CD4-positive, alpha-beta T cell treated with Interferon gamma for 1 hour (primary cell): ENCODE data around the gene DFFA.
"Not testable (repeated sequence)": the region's sequence is repeated elsewhere in the genome, so short reads cannot be mapped to it uniquely, and the experiment has no call there.

Source experiments
- DNase-seq: peaks from one replicate; pipeline ENCODE4 v3.0.0-alpha.2; 2020

Gene DFFA

DNA sequence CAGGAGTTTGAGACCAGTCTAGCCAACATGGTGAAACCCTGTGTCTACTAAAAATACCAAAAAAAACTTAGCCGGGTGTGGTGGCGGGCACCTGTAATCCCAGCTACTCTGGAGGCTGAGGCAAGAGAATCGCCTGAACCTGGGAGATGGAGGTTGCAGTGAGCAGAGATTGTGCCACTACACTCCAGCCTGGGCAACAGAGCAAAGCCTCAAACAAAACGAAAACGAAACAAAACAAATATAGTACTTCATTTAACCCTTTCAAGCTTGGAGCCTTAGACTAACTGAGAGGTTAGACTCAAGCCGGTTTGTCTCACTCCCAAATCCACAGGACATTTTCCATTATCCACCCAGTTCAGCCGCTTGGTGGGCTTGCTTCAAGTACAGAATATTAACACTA lies 14.9 kb downstream of the DFFA start:
- not testable (repeated sequence) for DNase-seq

DNA sequence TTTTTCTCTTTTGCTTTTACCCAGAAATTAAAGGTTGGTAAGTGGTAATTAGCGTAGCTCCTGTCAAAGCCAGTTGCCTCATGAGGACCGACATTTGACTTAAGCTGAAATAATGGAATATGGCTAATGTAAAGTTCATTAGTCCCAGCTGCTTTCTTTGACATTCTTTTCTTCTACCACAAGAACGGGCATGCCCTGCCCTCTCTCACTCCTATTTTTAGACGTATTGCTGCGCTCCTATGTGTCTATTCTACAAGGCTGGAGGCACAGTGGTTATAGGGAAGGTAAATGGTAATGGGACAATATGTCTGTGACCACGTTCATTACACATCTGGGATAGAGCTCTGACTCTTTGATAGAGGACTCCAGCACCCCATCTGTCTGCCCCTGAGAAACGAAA lies 15.7 kb downstream of the DFFA start:
- DNase-seq = no peak

DNA sequence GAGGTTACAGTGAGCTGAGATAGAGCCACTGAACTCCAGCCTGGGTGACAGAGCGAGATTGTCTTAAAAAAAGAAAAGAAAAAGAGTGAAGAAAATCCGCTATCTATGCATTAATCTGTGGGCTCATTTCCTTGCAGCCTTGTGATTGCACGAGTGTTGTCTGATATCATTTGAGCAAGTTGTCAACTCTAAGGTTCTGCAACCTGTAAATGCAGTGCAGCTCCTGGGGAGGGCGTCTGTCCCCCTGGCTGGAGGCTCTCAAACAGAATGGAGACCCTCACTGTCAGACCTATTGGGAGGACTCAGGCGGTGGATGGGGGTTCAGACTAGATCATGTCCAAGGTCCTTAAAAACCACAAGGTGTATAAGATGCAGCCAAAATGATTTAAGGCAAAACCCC lies 16.3 kb downstream of the DFFA start:
- DNase-seq = no peak

DNA sequence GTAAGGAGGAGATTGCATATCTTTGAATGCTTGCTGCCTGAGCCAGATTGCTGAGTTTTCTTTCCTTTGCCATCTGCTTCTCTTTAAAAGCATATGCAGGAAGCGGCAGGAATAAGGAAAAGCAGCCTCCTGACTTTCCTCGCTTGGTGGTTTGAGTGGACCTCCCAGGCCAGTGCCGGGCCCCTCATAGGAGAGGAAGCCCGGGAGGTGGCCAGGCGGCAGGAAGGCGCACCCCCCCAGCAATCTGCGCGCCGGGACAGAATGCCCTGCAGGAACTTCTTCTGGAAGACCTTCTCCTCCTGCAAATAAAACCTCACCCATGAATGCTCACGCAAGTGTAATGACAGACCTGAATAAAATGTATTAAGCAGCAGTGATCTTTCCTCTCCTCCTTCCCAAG lies 21.0 kb downstream of the DFFA start:
- DNase-seq = no peak

DNA sequence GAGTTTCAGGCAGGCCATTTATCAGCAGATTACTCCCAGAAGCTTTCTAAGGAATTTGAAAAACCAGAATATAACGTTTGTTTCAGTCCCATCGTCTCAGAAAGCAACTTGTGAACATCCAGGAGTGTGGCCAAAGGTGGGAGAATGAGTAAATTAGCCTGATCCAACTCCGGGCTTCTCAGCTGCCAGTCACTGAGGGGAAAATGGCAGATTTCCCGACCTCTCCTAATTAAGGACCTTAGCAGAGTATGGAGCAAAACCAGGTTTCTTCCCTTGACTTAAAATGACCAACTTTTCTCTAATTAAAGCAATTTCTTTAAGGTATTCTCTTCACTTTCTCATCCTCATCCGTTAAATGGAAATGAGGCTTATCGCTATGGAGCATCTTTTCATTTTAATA lies 21.5 kb downstream of the DFFA start:
- DNase-seq = no peak

DNA sequence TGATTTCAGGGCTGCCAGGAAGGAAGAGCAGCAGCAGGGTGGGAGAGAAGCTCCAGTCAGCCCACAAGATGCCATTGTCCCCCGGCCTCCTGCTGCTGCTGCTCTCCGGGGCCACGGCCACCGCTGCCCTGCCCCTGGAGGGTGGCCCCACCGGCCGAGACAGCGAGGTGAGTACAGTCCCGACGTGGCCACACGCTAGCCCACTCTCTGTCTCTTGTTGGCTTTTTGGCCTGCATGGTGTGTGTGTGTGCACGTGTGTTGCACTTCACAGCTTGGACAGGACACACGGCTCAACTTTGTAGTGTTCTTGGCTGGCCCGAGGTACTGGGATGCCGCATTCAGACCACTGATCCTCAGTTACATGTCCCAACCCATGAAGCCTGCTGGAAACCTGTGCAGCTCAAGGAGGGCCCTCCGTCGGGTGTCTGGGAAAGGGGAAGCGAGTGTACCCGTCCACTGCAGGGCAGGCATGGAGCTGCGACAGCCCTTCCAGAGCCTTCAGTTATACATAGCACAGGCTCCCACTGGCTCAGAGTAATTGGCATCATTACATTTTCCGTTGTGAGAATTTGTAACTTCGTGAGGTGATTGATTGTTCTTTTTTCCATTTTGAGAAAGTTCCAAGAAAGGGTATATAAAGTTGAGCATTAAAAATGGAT lies 22.0 kb downstream of the DFFA start:
- DNase-seq = no peak

DNA sequence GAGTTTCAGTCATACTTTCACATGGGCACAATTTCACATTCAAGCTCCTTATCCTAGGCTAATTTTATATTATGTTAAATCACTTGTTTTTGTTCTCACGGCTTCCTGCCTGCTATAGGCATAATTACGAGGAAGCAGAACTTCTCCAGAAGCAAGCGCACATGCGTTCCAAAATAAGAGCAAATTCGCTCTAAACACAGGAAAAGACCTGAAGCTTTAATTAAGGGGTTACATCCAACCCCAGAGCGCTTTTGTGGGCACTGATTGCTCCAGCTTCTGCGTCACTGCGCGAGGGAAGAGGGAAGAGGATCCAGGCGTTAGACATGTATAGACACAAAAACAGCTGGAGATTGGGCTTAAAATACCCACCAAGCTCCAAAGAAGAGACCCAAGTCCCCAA lies 22.6 kb downstream of the DFFA start, which contains the start of gene CORT:
TSS of gene CORT (plus strand) at position 281 of the 400 bp plus-strand sequence. CDS start 193 bp downstream, outside the sequence.
- DNase-seq = no peak

DNA sequence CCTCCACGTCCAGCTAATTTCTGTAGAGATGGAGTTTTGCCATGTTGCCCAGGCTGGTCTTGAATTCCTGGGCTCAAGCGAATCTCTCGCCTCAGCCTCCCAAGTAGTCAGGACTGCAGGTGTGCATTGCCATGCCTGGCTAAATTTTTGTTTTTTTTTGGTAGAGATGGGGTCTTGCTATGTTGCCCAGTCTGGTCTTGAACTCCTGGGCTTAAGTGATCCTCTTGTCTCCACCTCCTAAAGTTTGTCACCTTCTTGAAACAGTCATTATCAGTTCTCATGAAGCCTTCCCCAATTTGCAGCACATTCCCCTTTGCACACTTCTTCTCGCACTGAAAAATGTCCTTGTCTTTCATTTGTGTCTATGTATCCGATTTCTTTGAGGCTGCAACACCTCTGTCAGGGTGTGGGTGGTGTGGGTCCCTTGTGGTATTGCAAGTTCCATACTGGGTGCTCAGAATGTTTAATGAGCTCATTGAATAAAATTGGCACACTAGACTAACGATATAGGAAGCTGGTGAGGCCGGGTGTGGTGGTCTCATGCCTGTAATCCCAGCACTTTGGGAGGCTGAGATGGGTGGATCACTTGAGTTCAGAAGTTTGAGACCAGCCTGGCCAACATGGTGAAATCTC lies 25.4 kb downstream of the DFFA start:
- no peak for DNase-seq

DNA sequence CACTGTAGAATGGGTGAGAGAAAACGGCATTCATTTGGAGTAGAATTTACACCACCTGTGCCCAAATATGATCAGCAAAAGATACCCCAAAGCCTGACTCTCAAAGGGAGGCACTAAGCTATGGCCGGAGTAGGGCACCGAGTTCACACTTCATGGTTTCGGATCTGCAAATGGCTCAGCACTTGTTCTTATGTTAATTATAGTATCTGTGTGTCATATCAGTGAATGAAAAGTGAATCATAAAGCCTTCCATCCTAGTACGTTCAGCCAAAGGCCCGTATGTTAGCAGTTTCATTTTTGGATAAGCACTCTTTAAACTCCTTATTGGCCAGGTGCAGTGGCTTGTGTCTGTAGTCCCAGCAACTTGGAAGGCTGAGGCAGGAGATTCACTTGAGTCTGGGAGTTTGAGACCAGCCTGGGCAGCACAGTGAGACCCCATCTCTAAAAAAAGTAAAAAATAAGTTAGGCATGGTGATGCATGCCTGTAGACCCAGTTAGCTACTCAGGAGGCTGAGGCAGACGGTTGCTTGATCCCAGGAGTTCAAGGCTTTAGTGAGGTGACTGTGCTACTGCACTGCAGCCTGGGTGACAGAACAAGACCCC lies 27.4 kb downstream of the DFFA start:
- no peak for DNase-seq

DNA sequence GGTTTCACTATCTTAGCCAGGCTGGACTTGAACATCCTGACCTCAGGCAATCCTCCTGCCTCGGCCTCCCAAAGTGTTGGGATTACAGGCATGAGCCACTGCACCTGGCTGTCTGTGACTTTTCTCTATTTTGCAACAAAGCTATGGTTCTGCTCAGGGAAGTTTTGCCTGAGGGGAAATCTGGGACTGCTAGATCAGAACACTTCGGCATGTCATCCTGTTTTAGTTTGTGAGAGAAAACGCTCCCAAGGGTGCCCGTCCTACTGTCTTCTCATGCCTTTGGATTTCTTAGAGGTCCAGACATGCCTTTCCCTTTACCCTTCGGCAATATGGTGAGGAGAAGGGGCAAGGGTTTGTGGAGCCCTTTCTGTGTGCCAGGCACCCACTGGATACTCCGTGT lies 28.1 kb downstream of the DFFA start:
- DNase-seq = no peak

DNA sequence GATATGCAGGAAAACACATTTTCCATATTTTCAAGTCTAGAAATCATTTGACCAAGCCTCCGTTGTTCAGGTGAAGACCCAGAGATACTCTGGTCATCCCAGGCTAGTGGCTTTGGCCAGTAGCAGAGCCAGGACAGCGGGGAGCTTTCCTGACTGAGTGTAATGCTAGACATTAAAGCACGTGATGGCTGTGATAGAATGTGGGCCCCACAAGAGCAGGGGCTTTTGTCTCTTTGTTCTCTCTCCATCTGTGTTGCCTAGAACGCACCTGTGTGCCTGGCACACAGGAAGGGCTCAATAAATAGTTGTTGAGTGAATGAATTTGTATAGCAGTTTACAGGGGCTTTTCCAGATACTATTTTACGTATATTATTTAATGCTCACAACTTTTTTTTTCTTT lies 31.5 kb downstream of the DFFA start:
- no peak for DNase-seq

DNA sequence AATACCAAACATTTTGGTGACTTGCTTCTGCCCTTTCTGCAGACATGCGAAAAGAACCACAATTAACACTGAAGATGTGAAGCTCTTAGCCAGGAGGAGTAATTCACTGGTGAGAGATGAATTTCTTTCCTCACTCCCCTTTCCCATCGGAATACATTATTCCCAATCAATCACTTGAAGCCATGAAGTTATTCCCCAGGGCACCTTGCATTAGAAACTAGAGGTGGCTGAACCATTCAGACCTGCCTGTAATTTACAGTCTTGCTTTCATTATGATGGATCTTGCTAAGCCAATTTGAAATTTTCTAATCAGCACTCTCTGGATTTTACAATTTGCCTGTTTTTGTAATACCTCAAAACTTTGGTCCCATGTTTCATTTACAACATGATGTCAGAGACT lies 32.0 kb downstream of the DFFA start:
- no peak for DNase-seq

DNA sequence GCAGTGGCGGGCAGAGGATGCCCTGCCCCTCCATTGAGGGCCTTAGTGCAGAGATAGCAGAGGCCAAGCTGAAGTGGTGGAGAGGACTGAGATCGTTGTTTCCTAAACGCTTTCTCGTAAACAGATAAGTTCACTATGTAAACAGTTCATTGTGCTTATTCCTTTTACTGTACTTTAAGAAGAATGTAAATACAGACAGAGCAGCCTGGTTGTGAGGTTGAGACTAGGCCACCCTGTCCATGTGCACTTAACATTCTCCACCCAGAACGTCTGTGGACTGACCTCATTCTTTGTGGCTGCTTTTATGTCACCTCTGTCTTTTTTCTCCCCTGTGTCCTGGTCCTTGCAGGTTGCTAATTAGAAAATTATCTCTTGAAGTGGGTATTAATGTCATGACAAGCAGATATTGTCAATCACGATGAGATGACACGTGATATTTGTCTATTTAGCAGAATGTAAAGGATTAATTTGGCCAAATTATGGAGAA lies 33.6 kb downstream of the DFFA start:
- no peak for DNase-seq

DNA sequence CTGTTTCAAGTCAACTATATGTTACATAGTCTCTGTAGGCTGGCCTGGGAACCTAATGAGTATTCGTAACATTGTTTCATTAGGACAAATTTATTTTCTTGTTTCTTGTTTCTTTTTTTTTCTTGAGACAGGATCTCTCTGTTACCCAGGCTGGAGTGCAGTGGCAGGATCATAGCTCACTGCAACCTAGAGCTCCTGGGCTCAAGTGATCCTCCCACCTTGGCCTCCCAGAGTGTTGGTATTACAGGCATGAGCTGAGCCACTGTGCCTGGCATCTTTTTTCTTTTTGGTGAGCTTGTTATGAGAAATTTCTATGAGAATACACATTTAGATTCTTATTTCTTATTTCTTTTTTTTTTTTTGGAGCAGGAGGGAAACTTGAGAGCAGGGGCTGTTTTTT lies 35.3 kb downstream of the DFFA start:
- no peak for DNase-seq

DNA sequence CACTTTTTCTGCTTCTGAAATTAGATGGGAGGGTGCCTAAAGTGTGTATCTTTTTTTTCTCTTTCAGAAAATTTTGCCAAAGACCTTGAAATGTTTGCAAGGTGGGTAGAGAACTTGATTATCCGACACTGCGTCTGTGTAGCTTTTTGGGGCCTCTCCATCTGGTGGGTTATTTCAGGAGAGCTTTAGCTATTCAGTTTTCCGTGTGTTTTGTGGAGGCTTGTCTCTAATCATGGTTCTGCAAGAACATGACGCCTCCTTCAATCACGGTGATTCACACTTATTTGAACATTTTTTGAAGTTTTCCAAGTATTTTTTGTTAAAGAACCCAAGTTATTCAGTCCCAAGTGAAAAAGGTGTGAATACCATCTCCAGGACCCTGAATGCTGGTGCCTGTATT lies 37.7 kb downstream of the DFFA start:
- no peak for DNase-seq

DNA sequence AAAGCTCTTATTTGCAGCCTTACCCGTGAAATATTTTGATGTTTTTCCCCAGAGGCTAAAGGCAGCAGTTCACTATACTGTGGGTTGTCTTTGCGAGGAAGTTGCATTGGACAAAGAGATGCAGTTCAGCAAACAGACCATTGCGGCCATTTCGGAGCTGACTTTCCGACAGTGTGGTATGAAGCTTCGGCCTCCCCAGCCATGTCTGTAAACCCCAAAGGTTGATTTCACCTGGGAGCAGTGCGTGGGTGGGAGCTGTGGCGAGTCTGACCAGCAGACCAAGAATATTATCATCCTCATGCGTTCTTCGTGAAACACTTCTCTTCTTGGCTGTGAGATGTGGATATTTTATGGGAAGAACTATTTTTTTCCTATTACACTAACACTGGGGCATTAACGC lies 38.5 kb downstream of the DFFA start:
- no peak for DNase-seq

DNA sequence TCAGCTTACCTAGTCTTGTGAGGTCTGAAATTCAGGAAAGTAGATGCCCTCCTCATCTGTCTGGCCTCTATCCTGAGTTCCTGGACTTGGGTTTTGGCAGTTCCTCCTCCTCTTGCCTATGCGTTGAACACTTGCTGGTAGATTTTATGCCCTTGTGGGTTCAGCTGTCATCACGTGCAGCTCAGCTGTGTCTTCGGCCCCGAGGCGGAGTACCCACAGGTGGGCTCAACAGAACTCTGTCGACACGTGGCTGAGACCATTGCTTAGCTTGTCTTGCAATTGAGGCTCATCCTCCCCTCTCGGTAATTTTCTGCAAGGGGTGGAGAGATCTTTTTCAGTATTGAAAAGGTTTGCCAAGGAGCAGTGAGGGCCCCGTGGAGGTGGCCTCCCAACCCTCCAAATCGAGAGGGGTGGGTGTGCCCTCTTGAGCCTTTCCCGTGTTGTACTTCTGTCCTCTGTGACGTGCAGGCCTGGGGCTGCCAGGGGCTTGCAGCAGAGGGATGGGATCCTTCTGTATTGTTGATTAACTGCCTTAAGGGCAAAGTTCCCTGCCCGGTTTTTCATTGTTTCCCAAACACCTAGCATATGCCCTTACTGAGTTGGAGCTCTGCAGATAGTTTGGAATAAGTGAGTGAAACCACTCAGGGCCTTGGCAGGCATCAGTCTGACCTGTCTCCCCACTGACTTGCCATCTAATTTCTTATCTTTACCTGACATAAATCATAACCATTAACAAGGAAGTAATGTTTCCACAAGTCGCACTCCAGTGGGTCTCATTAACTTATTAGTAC lies 39.2 kb downstream of the DFFA start:
- DNase-seq = no peak

DNA sequence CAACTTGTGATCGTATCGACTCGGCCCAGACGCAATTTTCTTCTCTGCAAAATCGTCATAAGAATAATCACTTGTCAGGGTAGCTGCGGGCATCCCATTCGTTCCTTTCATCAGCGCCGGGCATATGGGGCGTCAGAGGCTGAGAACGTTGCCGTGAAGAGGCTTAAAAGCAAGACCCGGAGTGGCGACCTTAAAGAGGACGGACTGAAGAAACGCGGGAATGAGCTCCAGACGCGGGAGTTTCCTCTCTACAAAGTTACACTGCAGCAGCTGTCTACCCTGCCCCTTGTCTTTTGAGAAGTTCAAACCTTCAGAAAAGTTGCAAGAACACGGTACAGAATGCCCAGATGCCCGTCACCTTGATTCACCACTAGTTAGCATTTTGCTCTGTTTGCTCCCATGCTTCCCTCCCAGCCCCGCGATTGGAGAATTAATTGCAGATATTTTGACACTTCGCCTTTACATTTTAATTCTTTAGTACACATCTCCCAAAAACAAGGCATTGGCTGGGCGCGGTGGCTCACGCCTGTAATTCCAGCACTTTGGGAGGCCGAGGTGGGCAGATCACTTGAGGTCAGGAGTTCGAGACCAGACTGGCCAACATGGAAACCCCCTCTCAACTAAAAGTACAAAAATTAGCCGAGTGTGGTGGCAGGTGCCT lies 41.1 kb downstream of the DFFA start:
- no peak for DNase-seq

DNA sequence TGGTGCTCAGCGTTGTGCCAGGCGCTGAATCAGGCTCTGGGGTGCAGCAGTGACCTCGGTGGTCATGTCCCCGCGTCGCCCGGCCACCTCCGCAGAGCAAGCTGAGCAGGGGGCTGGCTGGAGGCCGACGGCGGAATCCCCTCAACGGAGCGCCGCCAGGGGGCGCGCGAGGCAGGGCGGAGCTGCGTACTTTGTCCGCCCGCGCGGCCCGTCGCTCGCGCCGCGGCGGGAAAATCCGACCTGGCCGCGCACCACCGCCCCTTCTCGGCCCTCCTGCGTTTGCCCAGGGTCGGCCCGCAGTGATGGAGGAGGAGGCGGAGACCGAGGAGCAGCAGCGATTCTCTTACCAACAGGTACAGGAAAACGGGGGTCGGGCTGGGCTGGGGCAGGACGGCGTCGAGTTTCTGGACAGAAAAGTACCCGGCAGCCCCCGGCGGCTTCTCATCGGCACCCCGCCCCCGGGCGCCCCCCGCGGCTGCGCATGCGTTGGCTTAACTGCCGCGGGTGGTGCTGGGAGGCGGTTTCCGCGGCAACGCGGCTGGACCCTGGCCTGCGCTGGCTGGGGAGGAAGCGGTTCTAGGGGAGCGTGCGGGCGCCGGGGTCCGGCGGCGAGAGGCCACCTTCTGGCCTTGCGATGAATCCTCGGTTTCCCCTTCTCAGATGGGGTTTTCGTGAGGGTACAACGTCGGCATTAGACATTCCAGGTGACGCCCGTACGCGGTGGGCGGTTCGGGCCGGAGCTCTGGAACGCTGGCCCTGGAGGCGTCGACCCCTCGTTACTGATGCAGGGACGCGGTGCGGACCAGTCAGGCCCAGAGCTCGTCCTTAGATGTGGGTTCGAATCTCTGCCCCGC lies 41.9 kb downstream of the DFFA start, which contains the start of gene CENPS:
TSS of gene CENPS (plus strand) at position 218 of the 854 bp plus-strand sequence. CDS start at position 303, 85 bp downstream.
- DNase-seq = peak; percentile 80

DNA sequence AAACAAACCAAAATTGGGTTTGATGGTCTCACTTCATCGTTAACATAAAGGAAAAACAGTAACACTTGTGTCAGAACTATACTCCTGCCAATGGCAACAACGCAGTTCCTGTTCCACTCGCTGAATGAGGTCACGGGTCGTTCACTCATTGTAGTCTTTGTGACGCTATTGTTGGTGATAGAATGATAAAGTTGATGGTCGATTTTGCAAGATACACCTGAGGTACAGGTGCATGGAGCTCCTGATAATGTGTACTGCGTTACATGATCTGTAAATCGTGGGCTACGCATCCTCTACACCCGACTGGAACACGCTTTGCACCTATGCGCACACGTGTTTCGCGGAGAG lies 42.5 kb downstream of the DFFA start:
- peak; percentile 7 for DNase-seq

DNA sequence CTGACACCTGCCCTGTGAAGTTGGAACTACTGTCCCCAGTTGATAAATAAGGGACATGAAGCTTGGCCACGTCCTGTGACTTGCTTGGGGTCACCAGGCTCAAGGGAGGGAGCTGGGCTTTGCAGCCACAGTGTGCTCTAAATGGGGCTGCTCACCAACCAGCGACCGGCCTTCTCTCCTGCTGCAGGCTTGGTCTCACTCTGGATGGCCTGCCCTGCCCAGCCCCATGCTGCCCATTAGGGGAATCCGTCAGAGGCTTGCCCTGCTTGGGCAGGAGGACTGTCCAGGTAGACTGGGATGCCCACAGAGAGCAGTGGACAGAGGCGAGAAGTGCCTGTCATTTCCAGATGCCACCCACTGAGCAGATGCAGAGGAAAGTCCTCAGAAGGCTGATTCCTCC lies 43.3 kb downstream of the DFFA start:
- no peak for DNase-seq

DNA sequence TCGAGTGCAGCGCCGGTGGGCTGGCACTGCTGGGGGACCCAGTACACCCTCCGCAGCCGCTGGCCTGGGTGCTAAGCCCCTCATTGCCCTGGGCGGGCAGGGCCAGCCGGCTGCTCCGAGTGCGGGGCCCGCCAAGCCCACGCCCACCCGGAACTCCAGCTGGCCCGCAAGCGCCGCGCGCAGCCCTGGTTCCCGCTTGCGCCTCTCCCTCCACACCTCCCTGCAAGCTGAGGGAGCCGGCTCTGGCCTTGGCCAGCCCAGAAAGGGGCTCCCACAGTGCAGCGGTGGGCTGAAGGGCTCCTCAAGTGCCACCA lies 45.8 kb downstream of the DFFA start:
- not testable (repeated sequence) for DNase-seq
